ENCODE results near the gene TCN2.
A peak's percentile ranks its signal among the peaks of the same experiment; 100 is the strongest.
"Not testable (repeated sequence)": the region's sequence is repeated elsewhere in the genome, so short reads cannot be mapped to it uniquely, and the experiment has no call there.

TCN2 gene

GRCh38 chr22:30650508-30651116 is 43.6 kb downstream of the TCN2 start:
- no peak for DNase-seq

GRCh38 chr22:30652852-30653251 is 45.9 kb downstream of the TCN2 start:
- no peak for DNase-seq

GRCh38 chr22:30654361-30654760 is 47.4 kb downstream of the TCN2 start:
- DNase-seq: no peak

GRCh38 chr22:30655532-30655931 is 48.6 kb downstream of the TCN2 start:
- no peak for DNase-seq

- no peak for DNase-seq
These were observed 55.1 kb downstream of the TCN2 start for GRCh38 chr22:30662040-30662439.

GRCh38 chr22:30664798-30665197 is 57.8 kb downstream of the TCN2 start:
- no peak for DNase-seq

- DNase-seq: no peak
These were observed 58.3 kb downstream of the TCN2 start for GRCh38 chr22:30665266-30665665.

GRCh38 chr22:30665786-30666185 is 58.8 kb downstream of the TCN2 start:
- DNase-seq: no peak

GRCh38 chr22:30667107-30667493 is 60.1 kb downstream of the TCN2 start:
- no peak for DNase-seq

GRCh38 chr22:30667494-30668385 is 60.8 kb downstream of the TCN2 start, which contains the start of gene DUSP18:
Gene DUSP18, minus strand, starts transcription at chr22:30667875. Its CDS starts 3,872 bp downstream, at chr22:30664003.
- DNase-seq: peak; percentile 94 to 96

GRCh38 chr22:30668386-30668710 is 61.4 kb downstream of the TCN2 start:
- DNase-seq: no peak

- DNase-seq: no peak
These were observed 64.1 kb downstream of the TCN2 start for GRCh38 chr22:30671071-30671470.

- DNase-seq: no peak
These were observed 66.2 kb downstream of the TCN2 start for GRCh38 chr22:30673136-30673535.

GRCh38 chr22:30674482-30674881 is 67.5 kb downstream of the TCN2 start:
- no peak for DNase-seq

GRCh38 chr22:30675436-30675835 is 68.5 kb downstream of the TCN2 start:
- DNase-seq: no peak

- DNase-seq: not testable (repeated sequence)
These were observed 69.6 kb downstream of the TCN2 start for GRCh38 chr22:30676565-30676964.

All from activated CD4-positive, alpha-beta T cell treated with anti-CD3 and anti-CD28 coated beads, Interleukin-2, amount 50 U/mL, for 48 hours (primary cell).